OCI-LY7 (cell line): Measurements from ENCODE around the gene SOX5.
"Not testable (repeated sequence)": the region's sequence is repeated elsewhere in the genome, so short reads cannot be mapped to it uniquely, and the experiment has no call there.

Experiments
- EZH2phosphoT487 ChIP-seq: fragments of 200-600 bp; sonication (generic); IDR thresholded peaks from 2 replicates; pipeline ENCODE4 v1.6.1; 2018; ENCODE audit warnings: low read depth, borderline replicate concordance, mild to moderate bottlenecking, mixed run types, antibody characterized with exemption, low read length, moderate library complexity, mixed read lengths
- TF ChIP-seq, protein P1 (sequence below): fragments of 200-600 bp; sonication (generic); conservative IDR thresholded peaks from 2 replicates; pipeline ENCODE4 v1.5.1; 2014; ENCODE audit warnings: mild to moderate bottlenecking, antibody characterized with exemption, low read length, moderate library complexity, mixed read lengths

GRCh38 chr12:23825124-23825523 lies 124.3 kb downstream of the SOX5 start:
- TF ChIP-seq, protein P1, sequence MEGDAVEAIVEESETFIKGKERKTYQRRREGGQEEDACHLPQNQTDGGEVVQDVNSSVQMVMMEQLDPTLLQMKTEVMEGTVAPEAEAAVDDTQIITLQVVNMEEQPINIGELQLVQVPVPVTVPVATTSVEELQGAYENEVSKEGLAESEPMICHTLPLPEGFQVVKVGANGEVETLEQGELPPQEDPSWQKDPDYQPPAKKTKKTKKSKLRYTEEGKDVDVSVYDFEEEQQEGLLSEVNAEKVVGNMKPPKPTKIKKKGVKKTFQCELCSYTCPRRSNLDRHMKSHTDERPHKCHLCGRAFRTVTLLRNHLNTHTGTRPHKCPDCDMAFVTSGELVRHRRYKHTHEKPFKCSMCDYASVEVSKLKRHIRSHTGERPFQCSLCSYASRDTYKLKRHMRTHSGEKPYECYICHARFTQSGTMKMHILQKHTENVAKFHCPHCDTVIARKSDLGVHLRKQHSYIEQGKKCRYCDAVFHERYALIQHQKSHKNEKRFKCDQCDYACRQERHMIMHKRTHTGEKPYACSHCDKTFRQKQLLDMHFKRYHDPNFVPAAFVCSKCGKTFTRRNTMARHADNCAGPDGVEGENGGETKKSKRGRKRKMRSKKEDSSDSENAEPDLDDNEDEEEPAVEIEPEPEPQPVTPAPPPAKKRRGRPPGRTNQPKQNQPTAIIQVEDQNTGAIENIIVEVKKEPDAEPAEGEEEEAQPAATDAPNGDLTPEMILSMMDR = not testable (repeated sequence)
- TF ChIP-seq EZH2phosphoT487 = not testable (repeated sequence)
